Measurements from ENCODE around the gene CCS.
"Not testable (repeated sequence)": the region's sequence is repeated elsewhere in the genome, so short reads cannot be mapped to it uniquely, and the experiment has no call there.

CCS gene

DNA sequence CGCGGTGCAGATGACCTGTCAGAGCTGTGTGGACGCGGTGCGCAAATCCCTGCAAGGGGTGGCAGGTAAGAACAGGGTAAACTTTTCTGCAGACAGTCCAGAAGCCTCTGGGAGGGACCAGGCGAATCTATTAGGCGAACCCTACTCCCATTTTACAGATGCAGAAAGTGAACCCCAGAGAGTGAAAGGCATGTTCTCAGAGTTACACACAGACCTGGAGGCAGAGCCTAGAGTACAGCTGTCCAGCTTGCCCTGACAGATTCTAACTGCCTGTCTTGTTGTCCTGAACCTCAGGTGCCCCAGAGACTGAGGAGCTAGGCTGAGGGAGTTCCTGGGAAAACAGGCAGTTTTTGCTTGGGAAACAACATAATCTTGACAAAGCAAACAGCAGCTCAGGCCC is 665 bp downstream of the CCS start:
- Histone ChIP-seq H3K9me3 (ENCODE audit: low read depth, low read length) (no peaks in the 10 kb centered on the region), H3K27ac (no peak overlapping the region), H3K4me3 (peak overlapping the region; percentile 81), H3K9ac (ENCODE audit: insufficient read length) (peak overlapping the region; percentile 90), H3K36me3 (ENCODE audit: insufficient read depth, low read length) (no peaks in the 10 kb centered on the region)
- TF ChIP-seq FOXP2 (optimal IDR thresholded peaks at IDR 0.05; ENCODE audit: control extremely low read depth, extremely low read length, insufficient read depth) (no peak), POLR2AphosphoS5 (IDR thresholded peaks at IDR 0.05; ENCODE audit: borderline replicate concordance, low read depth, low read length) (no peak), EZH2 (IDR thresholded peaks at IDR 0.05) (no peak)
- DNase-seq (ENCODE audit: low read depth, low spot score), result no peak

GRCh38 chr11:66595245-66595904 is 2.4 kb downstream of the CCS start:
- H3K9ac ChIP-seq (ENCODE audit: insufficient read length), result peak overlapping the region; percentile 32
- H3K4me3 ChIP-seq, result peak overlapping the region; percentile 9; the same call in 1 of the 2 replicates
- no peak for DNase-seq (ENCODE audit: low read depth, low spot score)
- H3K36me3 ChIP-seq (ENCODE audit: insufficient read depth, low read length), result peaks cover 5% of the 10 kb centered on the region; the same call in 1 of the 2 replicates
- TF ChIP-seq FOXP2 (optimal IDR thresholded peaks at IDR 0.05; ENCODE audit: control extremely low read depth, extremely low read length, insufficient read depth), result no peak
- TF ChIP-seq EZH2 (IDR thresholded peaks at IDR 0.05), result no peak
- no peak for TF ChIP-seq POLR2AphosphoS5 (IDR thresholded peaks at IDR 0.05; ENCODE audit: borderline replicate concordance, low read depth, low read length)
- H3K27ac ChIP-seq, result peak overlapping the region; percentile 54; the same call in 1 of the 2 replicates
- H3K9me3 ChIP-seq (ENCODE audit: low read depth, low read length), result no peaks in the 10 kb centered on the region

DNA sequence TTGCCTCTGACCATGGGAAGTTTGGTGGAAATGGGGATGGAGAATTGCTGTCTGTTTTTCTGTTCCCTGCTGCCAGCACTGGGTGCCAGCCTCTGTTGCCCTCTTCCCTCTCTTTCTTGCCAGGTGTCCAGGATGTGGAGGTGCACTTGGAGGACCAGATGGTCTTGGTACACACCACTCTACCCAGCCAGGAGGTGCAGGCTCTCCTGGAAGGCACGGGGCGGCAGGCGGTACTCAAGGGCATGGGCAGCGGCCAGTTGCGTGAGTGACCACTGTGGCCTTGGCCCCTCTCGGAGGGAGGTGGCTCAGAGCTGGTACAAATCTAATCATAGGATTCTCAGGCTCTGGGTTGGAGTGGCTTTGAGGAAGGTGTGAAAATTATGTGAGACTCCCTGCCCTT is 6.0 kb downstream of the CCS start:
- no peak overlapping the region for H3K9ac ChIP-seq (ENCODE audit: insufficient read length)
- no peak for DNase-seq (ENCODE audit: low read depth, low spot score)
- H3K27ac ChIP-seq, result no peak overlapping the region
- H3K9me3 ChIP-seq (ENCODE audit: low read depth, low read length), result no peaks in the 10 kb centered on the region
- no peak for TF ChIP-seq FOXP2 (optimal IDR thresholded peaks at IDR 0.05; ENCODE audit: control extremely low read depth, extremely low read length, insufficient read depth)
- no peak for TF ChIP-seq EZH2 (IDR thresholded peaks at IDR 0.05)
- no peak for TF ChIP-seq POLR2AphosphoS5 (IDR thresholded peaks at IDR 0.05; ENCODE audit: borderline replicate concordance, low read depth, low read length)
- H3K36me3 ChIP-seq (ENCODE audit: insufficient read depth, low read length), result peaks cover 8% of the 10 kb centered on the region; the same call in 1 of the 2 replicates
- no peak overlapping the region for H3K4me3 ChIP-seq

DNA sequence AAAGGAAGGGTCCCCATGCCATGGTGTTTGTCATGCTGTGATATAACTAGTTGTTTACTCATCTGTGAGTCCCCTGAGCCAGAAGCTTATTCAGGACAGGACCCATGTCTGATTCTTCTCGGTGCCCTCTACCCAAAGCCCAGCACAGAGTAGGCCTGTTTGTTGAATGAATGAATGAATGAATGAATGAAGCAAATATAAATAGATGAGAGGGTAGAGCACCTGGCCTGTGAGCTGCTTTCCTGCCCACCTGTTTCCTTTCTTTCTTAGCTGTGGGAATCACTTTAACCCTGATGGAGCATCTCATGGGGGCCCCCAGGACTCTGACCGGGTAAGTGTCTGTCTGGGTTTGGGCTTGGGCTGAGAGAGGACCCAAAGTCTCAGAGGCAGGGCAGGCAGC is 7.2 kb downstream of the CCS start:
- H3K9ac ChIP-seq (ENCODE audit: insufficient read length), result no peak overlapping the region
- H3K9me3 ChIP-seq (ENCODE audit: low read depth, low read length), result no peaks in the 10 kb centered on the region
- no peak for DNase-seq (ENCODE audit: low read depth, low spot score)
- H3K36me3 ChIP-seq (ENCODE audit: insufficient read depth, low read length), result peaks cover 17% of the 10 kb centered on the region; the same call in 1 of the 2 replicates
- H3K4me3 ChIP-seq, result no peak overlapping the region
- 0 out of 2 replicates have a peak overlapping the region, but pooled peaks have one; percentile 19 for H3K27ac ChIP-seq
- TF ChIP-seq EZH2 (IDR thresholded peaks at IDR 0.05), result no peak
- no peak for TF ChIP-seq POLR2AphosphoS5 (IDR thresholded peaks at IDR 0.05; ENCODE audit: borderline replicate concordance, low read depth, low read length)
- TF ChIP-seq FOXP2 (optimal IDR thresholded peaks at IDR 0.05; ENCODE audit: control extremely low read depth, extremely low read length, insufficient read depth), result no peak

DNA sequence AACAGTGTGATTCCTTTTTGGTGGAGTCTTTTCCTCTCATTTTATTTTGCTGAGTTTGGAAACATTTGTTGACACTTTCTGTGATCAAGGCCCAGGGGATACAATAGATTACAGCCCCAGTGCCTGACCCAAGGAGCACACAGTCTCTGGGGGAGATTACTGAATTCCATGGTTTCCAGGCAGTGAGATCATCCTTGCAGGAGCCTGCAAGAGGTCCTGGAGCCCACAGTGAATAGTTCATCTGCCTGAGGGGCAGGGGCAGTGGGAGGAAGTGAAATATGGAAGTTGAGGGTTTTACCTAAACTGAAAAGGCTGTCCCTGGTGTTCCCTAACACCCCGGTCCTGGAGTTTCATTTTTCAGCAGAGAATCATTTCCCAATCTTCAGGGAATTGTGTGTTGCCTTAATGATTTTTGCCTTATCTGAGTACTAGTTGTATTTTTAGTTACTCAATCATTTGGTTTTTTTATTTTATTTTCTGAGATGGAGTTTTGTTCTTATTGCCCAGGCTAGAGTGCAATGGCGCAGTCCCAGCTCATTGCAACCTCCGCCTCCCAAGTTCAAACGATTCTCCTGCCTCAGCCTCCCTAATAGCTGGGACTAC is 7.7 kb downstream of the CCS start:
- Histone ChIP-seq H3K27ac (0 out of 2 replicates have a peak overlapping the region, but pooled peaks have one; percentile 19), H3K9me3 (ENCODE audit: low read depth, low read length) (no peaks in the 10 kb centered on the region), H3K9ac (ENCODE audit: insufficient read length) (no peak overlapping the region), H3K4me3 (no peak overlapping the region), H3K36me3 (ENCODE audit: insufficient read depth, low read length) (peaks cover 22% of the 10 kb centered on the region; the same call in 1 of the 2 replicates)
- TF ChIP-seq EZH2 (IDR thresholded peaks at IDR 0.05) (no peak), FOXP2 (optimal IDR thresholded peaks at IDR 0.05; ENCODE audit: control extremely low read depth, extremely low read length, insufficient read depth) (no peak), POLR2AphosphoS5 (IDR thresholded peaks at IDR 0.05; ENCODE audit: borderline replicate concordance, low read depth, low read length) (no peak)
- no peak for DNase-seq (ENCODE audit: low read depth, low spot score)

GRCh38 chr11:66603072-66603471 is 10.1 kb downstream of the CCS start:
- Histone ChIP-seq H3K27ac (no peak overlapping the region), H3K9ac (ENCODE audit: insufficient read length) (no peak overlapping the region), H3K9me3 (ENCODE audit: low read depth, low read length) (no peaks in the 10 kb centered on the region), H3K36me3 (ENCODE audit: insufficient read depth, low read length) (peaks cover 23% of the 10 kb centered on the region; the same call in 1 of the 2 replicates), H3K4me3 (no peak overlapping the region)
- no peak for TF ChIP-seq FOXP2 (optimal IDR thresholded peaks at IDR 0.05; ENCODE audit: control extremely low read depth, extremely low read length, insufficient read depth)
- TF ChIP-seq POLR2AphosphoS5 (IDR thresholded peaks at IDR 0.05; ENCODE audit: borderline replicate concordance, low read depth, low read length), result no peak
- no peak for TF ChIP-seq EZH2 (IDR thresholded peaks at IDR 0.05)
- DNase-seq (ENCODE audit: low read depth, low spot score), result no peak

- TF ChIP-seq FOXP2 (optimal IDR thresholded peaks at IDR 0.05; ENCODE audit: control extremely low read depth, extremely low read length, insufficient read depth) (no peak), EZH2 (IDR thresholded peaks at IDR 0.05) (no peak), POLR2AphosphoS5 (IDR thresholded peaks at IDR 0.05; ENCODE audit: borderline replicate concordance, low read depth, low read length) (no peak)
- peaks cover 23% of the 10 kb centered on the region; the same call in 1 of the 2 replicates for H3K36me3 ChIP-seq (ENCODE audit: insufficient read depth, low read length)
- no peak overlapping the region for H3K4me3 ChIP-seq
- no peak for DNase-seq (ENCODE audit: low read depth, low spot score)
- H3K9me3 ChIP-seq (ENCODE audit: low read depth, low read length), result no peaks in the 10 kb centered on the region
- H3K27ac ChIP-seq, result no peak overlapping the region
- no peak overlapping the region for H3K9ac ChIP-seq (ENCODE audit: insufficient read length)
Measured at GRCh38 chr11:66604155-66604554, 11.2 kb downstream of the CCS start.

DNA sequence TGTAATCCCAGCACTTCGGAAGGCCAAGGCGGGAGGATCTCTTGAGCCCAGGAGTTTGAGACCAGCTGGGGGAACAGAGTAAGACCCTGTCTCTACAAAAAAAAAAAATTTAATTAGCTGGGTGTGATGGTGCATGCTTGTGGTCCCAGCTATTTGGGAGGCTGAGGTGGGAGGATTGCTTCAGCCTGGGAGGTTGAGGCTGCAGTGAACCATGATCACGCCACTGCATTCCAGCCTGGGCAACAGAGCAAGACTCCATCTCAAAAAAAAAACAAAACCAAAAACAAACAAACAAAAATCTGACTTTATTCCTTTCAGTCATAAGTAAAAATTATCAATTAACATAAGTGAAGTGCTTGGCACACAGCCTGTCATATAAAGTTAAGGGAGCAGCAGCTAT is 13.6 kb downstream of the CCS start:
- peaks cover 15% of the 10 kb centered on the region; the same call in 1 of the 2 replicates for H3K36me3 ChIP-seq (ENCODE audit: insufficient read depth, low read length)
- not testable (repeated sequence) for H3K27ac ChIP-seq; H3K9ac ChIP-seq (ENCODE audit: insufficient read length)

More for the DNA sequence above, 13.6 kb downstream of the CCS start:
- H3K9me3 ChIP-seq (ENCODE audit: low read depth, low read length); DNase-seq (ENCODE audit: low read depth, low spot score); H3K4me3 ChIP-seq: not testable (repeated sequence)

Measured in SK-N-MC (cell line).